ENCODE results near the gene EVPLL.
"Not testable (repeated sequence)": the region's sequence is repeated elsewhere in the genome, so short reads cannot be mapped to it uniquely, and the experiment has no call there.

- TF ChIP-seq CTCF (conservative IDR thresholded peaks at IDR 0.05; ENCODE audit: low read depth in 2 of 2); REST (IDR thresholded peaks at IDR 0.05; ENCODE audit: unreplicated experiment); EZH2phosphoT487 (IDR thresholded peaks at IDR 0.05; ENCODE audit: unreplicated experiment); EZH2 (IDR thresholded peaks at IDR 0.05; ENCODE audit: low read depth, unreplicated experiment); POLR2AphosphoS5 (IDR thresholded peaks at IDR 0.05; ENCODE audit: low read depth); JUNB (IDR thresholded peaks at IDR 0.05; ENCODE audit: unreplicated experiment); ETS1 (IDR thresholded peaks at IDR 0.05); STAT1 (IDR thresholded peaks at IDR 0.05; ENCODE audit: unreplicated experiment): not testable (repeated sequence)
Observed at GRCh38 chr17:18412001-18412538, 34.5 kb downstream of the EVPLL start.

Measured in GM23338 (cell line).